ENCODE results near the gene LPP.

DNA sequence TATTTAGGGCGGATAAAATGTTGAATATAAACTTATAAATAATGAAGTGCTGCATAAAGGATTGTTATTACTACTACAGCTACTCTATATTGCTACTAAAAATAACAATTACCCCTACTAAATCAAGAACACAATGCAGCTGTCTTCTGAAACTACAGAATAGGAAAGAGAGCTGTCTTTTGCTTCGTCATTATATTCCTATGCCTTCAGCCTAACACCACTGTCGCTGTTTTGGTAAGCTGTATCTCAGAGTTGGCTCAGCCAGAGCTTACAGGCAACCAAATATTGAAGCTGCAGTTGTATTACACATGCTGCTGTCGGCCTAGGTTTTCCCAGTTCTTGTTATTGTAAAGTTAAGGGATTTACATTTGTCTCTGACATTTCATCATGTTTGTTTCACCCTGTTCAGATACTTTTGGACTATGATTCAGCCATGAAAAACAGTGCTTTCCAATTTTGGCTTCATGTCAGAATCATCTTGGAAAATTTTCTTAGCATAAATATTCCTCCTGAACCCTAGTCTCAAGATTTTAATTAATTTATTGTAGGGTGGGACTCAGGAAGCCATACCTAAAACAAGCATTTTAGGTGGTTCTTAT is 31.3 kb upstream of the LPP start:
- TF ChIP-seq EP300 (IDR thresholded peaks at IDR 0.05) (no peak), POLR2A (IDR thresholded peaks at IDR 0.05) (no peak)

All from ovary (tissue), 1 donor.